ENCODE data around the gene BAHD1. TPM values are rescaled to one million over a fixed set of nuclear protein-coding genes. Genes with fewer than 3 reads are reported as not detected.

BAHD1 gene
- total RNA-seq, result 10 to 100 TPM; 24.1 to 25.6 TPM

DNA sequence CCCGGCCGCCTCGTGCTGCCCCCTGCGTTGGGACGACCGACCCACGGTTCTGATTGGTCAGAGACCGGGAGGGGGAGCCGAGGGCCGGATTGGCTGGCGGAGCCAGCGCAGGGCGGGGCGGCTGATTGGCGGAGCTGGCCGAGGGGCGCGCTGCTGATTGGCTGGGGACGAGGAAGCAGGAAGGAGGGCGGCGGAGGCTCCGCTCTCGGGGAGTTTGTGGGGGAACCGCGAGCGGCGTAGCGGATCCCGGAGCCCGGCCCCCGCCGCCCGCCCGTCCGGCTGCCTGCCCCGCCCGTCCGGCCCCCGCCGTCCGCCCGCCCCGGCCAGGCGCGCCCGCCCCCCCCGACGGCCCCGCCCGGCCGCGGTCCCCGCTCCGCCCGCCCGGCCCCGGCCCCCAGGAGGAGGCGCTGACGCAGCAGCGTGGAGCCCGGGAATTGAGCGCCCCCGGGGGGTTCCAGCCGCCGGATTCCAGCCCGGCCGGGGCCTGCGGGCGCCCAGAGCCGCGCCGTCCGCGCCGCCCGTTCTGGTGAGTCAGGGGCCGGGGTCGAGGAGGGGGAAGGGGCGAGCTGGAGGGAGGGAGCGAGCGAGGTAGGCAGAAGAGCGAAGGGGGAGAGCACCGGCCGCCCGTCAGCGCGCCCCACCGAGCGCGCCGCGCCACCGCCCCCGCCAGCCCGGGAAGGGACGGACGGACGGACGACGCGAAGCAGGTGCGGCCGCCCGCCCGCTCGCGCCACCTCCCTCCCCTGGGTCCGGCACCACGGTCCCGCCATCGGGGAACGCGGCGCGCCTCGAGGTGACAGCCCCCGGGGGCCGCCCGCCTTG lies at the start of gene BAHD1:
TSS of gene BAHD1 (plus strand) at position 211 of the 822 bp plus-strand sequence. CDS start 17,512 bp downstream, outside the sequence.
- peak within 1 kb of the TSS; percentile 78 for H3K4me3 Mint-ChIP-seq
- ATAC-seq (peak; percentile 94), DNase-seq (peak; percentile 98)
- H3K4me1 Mint-ChIP-seq, result peaks cover 34% of the 10 kb centered on the region
- no peaks in the 10 kb centered on the region for H3K9me3 Mint-ChIP-seq (ENCODE audit: low read depth)
- H3K36me3 Mint-ChIP-seq, result no peaks in the 10 kb centered on the region
- CTCF ChIA-PET, result interaction anchor here (0.6 to 7.0 kb wide), 14 partner anchors 11 to 743 kb away, joined by 3 to 54 read pairs (median 6); partner anchors contain the start of genes CCDC32, INAFM2, IVD and RPUSD2
- peak within 1 kb of the TSS; percentile 67 for H3K27ac Mint-ChIP-seq
- H3K27me3 Mint-ChIP-seq, result peaks cover 47% of the 10 kb centered on the region

DNA sequence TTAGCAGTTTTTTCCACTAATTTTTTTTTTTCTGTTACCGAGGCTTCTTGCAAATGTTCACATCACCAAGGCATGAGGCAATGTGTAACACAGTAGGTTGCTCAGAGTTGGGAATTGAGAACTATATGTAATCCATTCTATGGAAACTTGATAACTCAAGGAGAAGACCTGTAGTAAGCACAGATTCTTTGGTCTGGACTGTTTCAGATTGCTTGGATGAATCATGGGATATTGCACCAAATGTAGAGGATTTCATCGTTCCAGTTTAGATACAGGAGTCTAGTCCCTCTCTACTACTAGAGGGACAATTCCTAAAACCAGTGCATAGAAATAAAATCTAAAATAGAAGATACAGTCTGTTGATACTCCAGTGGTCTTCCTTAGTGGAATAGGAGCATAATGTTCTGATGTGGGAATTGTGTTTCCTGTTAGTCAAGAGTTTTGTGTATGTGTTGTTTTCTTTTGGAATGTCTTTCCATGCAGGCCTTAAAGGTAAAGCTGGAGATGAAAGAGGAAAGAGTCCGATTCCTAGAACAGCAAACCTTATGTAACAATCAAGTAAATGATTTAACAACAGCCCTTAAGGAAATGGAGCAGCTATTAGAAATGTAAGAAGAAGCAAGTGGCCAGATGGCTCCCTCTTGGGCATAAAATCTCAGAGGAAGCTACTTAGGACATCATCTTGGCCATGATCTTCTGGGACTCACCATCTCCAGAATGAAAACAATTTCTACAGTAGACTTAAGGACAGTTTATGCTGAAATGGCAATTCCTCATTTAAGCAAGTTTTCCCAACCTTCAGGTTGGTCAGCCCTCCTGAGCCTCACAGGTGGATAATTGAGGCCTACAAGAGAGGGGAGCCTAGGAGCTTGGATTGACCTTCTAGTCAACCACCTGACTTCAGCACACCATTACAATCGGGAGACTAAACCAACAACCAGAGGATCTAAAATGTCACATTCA lies 47.5 kb upstream of the BAHD1 start:
- CTCF ChIA-PET, result interaction anchor here (0.7 kb wide), 1 partner anchor 29 kb away, joined by 3 read pairs; no protein-coding TSS in a partner anchor
- Mint-ChIP-seq H3K27me3 (no peaks in the 10 kb centered on the region), H3K4me3 (no peak overlapping the region), H3K36me3 (peaks cover 52% of the 10 kb centered on the region), H3K27ac (no peak overlapping the region), H3K4me1 (peaks cover 10% of the 10 kb centered on the region), H3K9me3 (ENCODE audit: low read depth) (no peaks in the 10 kb centered on the region)
- DNase-seq (no peak), ATAC-seq (no peak)

DNA sequence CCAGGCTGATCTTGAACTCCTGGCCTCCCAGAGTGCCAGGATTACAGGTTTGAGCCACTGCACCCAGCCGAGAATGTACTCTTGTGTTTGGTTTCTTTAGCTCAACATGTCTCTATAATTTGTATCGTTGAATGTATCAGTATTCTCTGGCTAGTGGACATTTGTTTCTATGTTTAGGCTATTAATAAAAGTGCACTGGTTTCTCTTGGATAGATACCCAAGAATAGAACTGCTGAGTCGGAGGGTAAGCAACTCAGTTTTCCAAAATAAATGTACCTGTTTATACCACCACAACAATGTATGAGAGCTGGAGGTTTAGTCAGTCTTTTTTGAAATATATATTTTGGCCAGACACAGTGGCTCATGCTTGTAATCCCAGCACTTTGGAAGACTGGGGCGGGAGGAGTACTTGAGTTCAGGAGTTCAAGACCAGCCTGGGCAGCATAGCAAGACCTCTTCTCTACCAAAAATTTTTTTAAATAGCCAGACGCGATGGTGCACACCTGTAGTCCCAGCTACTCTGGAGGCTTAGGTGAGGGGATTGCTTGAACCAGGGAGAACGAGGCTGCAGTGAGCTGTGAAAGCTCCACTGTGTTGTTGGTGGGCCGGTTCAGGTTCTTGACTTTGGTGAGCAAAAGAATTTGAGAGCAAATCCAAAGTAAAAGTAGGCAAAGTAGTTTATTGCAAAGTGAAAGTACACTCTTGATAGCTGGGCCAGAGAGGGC lies 42.9 kb upstream of the BAHD1 start:
- CTCF ChIA-PET, result interaction anchor here (0.8 to 2.0 kb wide), 13 partner anchors 8 to 123 kb away, joined by 3 to 10 read pairs (median 4); partner anchors contain the start of genes IVD, KNSTRN and PLCB2
- peaks cover 29% of the 10 kb centered on the region for H3K36me3 Mint-ChIP-seq
- no peaks in the 10 kb centered on the region for H3K27me3 Mint-ChIP-seq
- H3K4me3 Mint-ChIP-seq, result peak overlapping the region; percentile 53
- peak overlapping the region; percentile 56 for H3K27ac Mint-ChIP-seq
- peaks cover 28% of the 10 kb centered on the region for H3K4me1 Mint-ChIP-seq
- ATAC-seq (no peak), DNase-seq (no peak)
- no peaks in the 10 kb centered on the region for H3K9me3 Mint-ChIP-seq (ENCODE audit: low read depth)

- Mint-ChIP-seq H3K9me3 (ENCODE audit: low read depth) (no peaks in the 10 kb centered on the region), H3K4me3 (peak overlapping the region; percentile 53), H3K4me1 (peaks cover 28% of the 10 kb centered on the region), H3K27ac (peak overlapping the region; percentile 56), H3K27me3 (no peaks in the 10 kb centered on the region), H3K36me3 (peaks cover 23% of the 10 kb centered on the region)
- CTCF ChIA-PET, result interaction anchor here (0.9 to 2.0 kb wide), 7 partner anchors 9 to 123 kb away, joined by 3 to 10 read pairs (median 5); partner anchors contain the start of genes KNSTRN and PLCB2
- ATAC-seq (peak; percentile 77), DNase-seq (peak; percentile 67)
These were observed 42.3 kb upstream of the BAHD1 start for GRCh38 chr15:40398413-40398873.

- CTCF ChIA-PET, result interaction anchor here (1.4 to 1.6 kb wide), 3 partner anchors 32 to 92 kb away, joined by 3 to 6 read pairs (median 5); partner anchors contain the start of gene PLCB2
- Mint-ChIP-seq H3K4me1 (peaks cover 34% of the 10 kb centered on the region), H3K4me3 (no peak overlapping the region), H3K36me3 (peaks cover 20% of the 10 kb centered on the region), H3K27ac (no peak overlapping the region), H3K9me3 (ENCODE audit: low read depth) (no peaks in the 10 kb centered on the region), H3K27me3 (no peaks in the 10 kb centered on the region)
- ATAC-seq (no peak), DNase-seq (no peak)
These were observed 41.4 kb upstream of the BAHD1 start for GRCh38 chr15:40399370-40399769.

DNA sequence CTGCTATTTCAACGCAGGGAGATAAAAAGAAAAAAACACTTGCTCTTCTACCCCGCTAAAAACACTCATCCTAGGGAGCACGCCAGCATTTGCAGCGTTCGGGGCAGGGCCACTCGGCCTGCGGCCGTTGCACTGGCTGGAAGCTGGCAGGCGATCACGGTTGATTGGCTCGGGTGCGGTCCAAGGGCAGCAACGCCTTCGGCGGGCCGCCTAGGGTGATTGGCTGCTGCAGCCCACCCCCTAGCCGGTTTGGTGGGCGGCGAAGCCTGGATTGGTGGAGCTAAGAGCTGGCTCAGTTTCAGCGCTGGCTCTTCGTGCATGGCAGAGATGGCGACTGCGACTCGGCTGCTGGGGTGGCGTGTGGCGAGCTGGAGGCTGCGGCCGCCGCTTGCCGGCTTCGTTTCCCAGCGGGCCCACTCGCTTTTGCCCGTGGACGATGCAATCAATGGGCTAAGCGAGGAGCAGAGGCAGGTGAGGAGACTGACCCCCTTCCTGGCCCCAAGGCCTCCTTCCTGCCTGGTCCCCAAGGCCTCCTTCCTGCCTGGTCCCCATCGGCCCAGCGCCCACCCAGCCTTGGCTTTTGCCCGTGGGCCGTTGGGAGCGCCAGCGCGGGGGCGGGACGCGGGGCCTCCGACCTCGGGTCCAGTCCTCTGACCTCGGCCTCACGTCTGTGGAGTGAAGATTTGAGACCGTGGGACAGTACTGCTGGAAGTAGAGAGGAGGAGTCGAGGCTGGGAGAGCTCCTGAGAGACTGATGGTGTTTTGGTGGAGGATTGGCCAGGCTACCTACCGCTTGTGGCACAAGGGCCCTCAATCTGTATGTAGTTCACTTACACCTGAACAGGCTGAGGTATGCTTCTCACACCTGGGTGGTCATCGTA lies 35.0 kb upstream of the BAHD1 start, which contains the start of gene IVD:
TSS of gene IVD (plus strand) at position 295 of the 881 bp plus-strand sequence. CDS start at position 328, 33 bp downstream.
- peak within 1 kb of the TSS; percentile 90 for H3K27ac Mint-ChIP-seq
- peak; percentile 99 for ATAC-seq
- peaks cover 54% of the 10 kb centered on the region for H3K4me1 Mint-ChIP-seq
- peak; percentile 97 for DNase-seq
- no peaks in the 10 kb centered on the region for H3K9me3 Mint-ChIP-seq (ENCODE audit: low read depth)
- CTCF ChIA-PET, result interaction anchor here (0.7 to 4.7 kb wide), 15 partner anchors 9 to 188 kb away, joined by 3 to 25 read pairs (median 4); partner anchors contain the start of genes BAHD1 and PLCB2
- peak within 1 kb of the TSS; percentile 76 for H3K4me3 Mint-ChIP-seq
- no peaks in the 10 kb centered on the region for H3K27me3 Mint-ChIP-seq
- peaks cover 18% of the 10 kb centered on the region for H3K36me3 Mint-ChIP-seq

- H3K27ac Mint-ChIP-seq, result peak overlapping the region; percentile 73
- H3K4me3 Mint-ChIP-seq, result peak overlapping the region; percentile 44
- CTCF ChIA-PET, result interaction anchor here (0.6 to 4.7 kb wide), 8 partner anchors 10 to 182 kb away, joined by 3 to 24 read pairs (median 4); partner anchors contain the start of gene BAHD1
- H3K36me3 Mint-ChIP-seq, result peaks cover 30% of the 10 kb centered on the region
- no peak for DNase-seq
- no peaks in the 10 kb centered on the region for H3K27me3 Mint-ChIP-seq
- peaks cover 54% of the 10 kb centered on the region for H3K4me1 Mint-ChIP-seq
- H3K9me3 Mint-ChIP-seq (ENCODE audit: low read depth), result no peaks in the 10 kb centered on the region
- no peak for ATAC-seq
These were observed 33.3 kb upstream of the BAHD1 start for GRCh38 chr15:40407330-40407990.

DNA sequence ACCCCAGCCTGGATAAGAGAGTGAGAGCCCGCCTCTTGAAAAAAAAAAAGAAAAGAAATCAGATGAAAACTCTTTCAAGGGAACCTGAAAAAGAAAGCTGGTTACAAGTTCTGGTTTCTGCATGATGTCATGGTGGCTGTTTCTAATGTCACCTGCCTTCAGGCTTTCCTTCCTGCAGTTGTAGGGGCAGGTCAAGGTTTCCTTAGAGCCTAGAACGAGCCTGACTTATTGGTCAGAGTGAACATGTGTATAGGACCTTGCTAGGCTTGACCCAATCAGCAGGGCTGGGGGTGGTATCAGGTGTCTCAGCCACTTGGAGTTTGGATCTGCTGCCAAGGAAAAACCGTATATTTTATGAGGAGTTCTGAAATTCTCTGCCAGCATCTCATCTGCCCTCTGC lies 31.4 kb upstream of the BAHD1 start:
- Mint-ChIP-seq H3K9me3 (ENCODE audit: low read depth) (no peaks in the 10 kb centered on the region), H3K4me3 (no peak overlapping the region), H3K27me3 (no peaks in the 10 kb centered on the region), H3K27ac (peak overlapping the region; percentile 52), H3K4me1 (peaks cover 45% of the 10 kb centered on the region), H3K36me3 (peaks cover 31% of the 10 kb centered on the region)
- DNase-seq (no peak), ATAC-seq (no peak)
- CTCF ChIA-PET, result interaction anchor here (0.6 to 2.7 kb wide), 3 partner anchors 72 to 130 kb away, joined by 3 to 6 read pairs (median 3); partner anchors contain the start of gene INAFM2

DNA sequence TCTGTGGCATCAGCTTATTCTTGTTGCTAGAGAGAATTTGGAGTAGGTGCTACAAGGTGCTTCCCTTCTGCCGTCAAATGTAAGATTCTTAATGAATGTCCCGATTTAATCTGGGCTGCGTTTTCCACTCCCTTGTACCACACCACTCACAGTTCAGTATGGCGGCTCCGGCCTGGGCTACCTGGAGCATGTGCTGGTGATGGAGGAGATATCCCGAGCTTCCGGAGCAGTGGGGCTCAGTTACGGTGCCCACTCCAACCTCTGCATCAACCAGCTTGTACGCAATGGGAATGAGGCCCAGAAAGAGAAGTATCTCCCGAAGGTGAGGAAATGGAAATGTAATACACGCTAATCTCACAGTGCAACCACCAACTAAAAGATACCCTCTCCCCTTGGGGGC lies 30.3 kb upstream of the BAHD1 start:
- no peak for DNase-seq
- H3K4me1 Mint-ChIP-seq, result peaks cover 35% of the 10 kb centered on the region
- no peaks in the 10 kb centered on the region for H3K9me3 Mint-ChIP-seq (ENCODE audit: low read depth)
- H3K27me3 Mint-ChIP-seq, result no peaks in the 10 kb centered on the region
- H3K27ac Mint-ChIP-seq, result no peak overlapping the region
- peaks cover 32% of the 10 kb centered on the region for H3K36me3 Mint-ChIP-seq
- CTCF ChIA-PET, result interaction anchor here (0.8 to 2.7 kb wide), 5 partner anchors 11 to 73 kb away, joined by 3 to 6 read pairs (median 3); no protein-coding TSS in a partner anchor
- ATAC-seq, result no peak
- no peak overlapping the region for H3K4me3 Mint-ChIP-seq

- DNase-seq (no peak), ATAC-seq (no peak)
- Mint-ChIP-seq H3K9me3 (ENCODE audit: low read depth) (no peaks in the 10 kb centered on the region), H3K36me3 (peaks cover 34% of the 10 kb centered on the region), H3K4me3 (no peak overlapping the region), H3K4me1 (peaks cover 24% of the 10 kb centered on the region), H3K27ac (no peak overlapping the region), H3K27me3 (no peaks in the 10 kb centered on the region)
- CTCF ChIA-PET, result interaction anchor here (1.3 to 2.7 kb wide), 5 partner anchors 10 to 129 kb away, joined by 3 to 8 read pairs (median 5); partner anchors contain the start of gene ANKRD63
These were observed 28.5 kb upstream of the BAHD1 start for GRCh38 chr15:40412095-40412759.
